RWPE1 (cell line): ENCODE results near the gene C1orf53.

ENCODE experiments used
- CTCF ChIA-PET: fragments of 350-600 bp; sonication (Branson Sonifier 250); formaldehyde crosslinking; extraction: SDS; loops from one replicate; lab custom pipeline; 2021; lab: Yijun Ruan, JAX
- POLR2A ChIA-PET: fragments of 400-600 bp; formaldehyde crosslinking; extraction: SDS; loops from one replicate; lab custom pipeline; 2020; ENCODE audit warnings: antibody characterized with exemption; ENCODE audit not compliant: low non-redundant PET; lab: Yijun Ruan, JAX
- DNase-seq: peaks from one replicate; pipeline ENCODE4 v3.0.0; 2012; ENCODE audit warnings: low spot score
- H3K27ac ChIP-seq: fragments of 450-650 bp; 2 replicates; pipeline ENCODE4 v1.5.1; 2017
- CTCF ChIP-seq: fragments of 450-650 bp; conservative IDR thresholded peaks from 2 replicates; pipeline ENCODE4 v1.5.1; 2017; ENCODE audit warnings: low read depth, mild to moderate bottlenecking

Gene C1orf53

GRCh38 chr1:197905699-197906351 lies 3.4 kb downstream of the C1orf53 start:
- no peak for TF ChIP-seq CTCF
- POLR2A ChIA-PET: interaction anchor here (0.7 kb wide), 1 partner anchor 8 kb away, joined by 5 read pairs; no protein-coding TSS in a partner anchor
- no peak overlapping the region for H3K27ac ChIP-seq
- CTCF ChIA-PET: interaction anchor here (0.6 to 1.0 kb wide), 3 partner anchors 10 to 263 kb away, joined by 3 to 4 read pairs (median 4); no protein-coding TSS in a partner anchor
- no peak for DNase-seq

GRCh38 chr1:197907846-197908616 lies 5.6 kb downstream of the C1orf53 start:
- H3K27ac ChIP-seq: no peak overlapping the region
- ChIA-PET POLR2A (no interaction called here), CTCF (interaction anchor here (0.5 to 1.2 kb wide), 4 partner anchors 9 to 253 kb away, joined by 3 to 6 read pairs (median 4); no protein-coding TSS in a partner anchor)
- TF ChIP-seq CTCF: no peak
- no peak for DNase-seq

GRCh38 chr1:197908716-197909220 lies 6.3 kb downstream of the C1orf53 start:
- TF ChIP-seq CTCF: no peak
- H3K27ac ChIP-seq: no peak overlapping the region
- no peak for DNase-seq
- POLR2A ChIA-PET: no interaction called here
- CTCF ChIA-PET: no interaction called here

GRCh38 chr1:197909384-197909783 lies 7.0 kb downstream of the C1orf53 start:
- DNase-seq: no peak
- ChIA-PET CTCF (no interaction called here), POLR2A (no interaction called here)
- H3K27ac ChIP-seq: no peak overlapping the region
- no peak for TF ChIP-seq CTCF

- no peak for DNase-seq
- no peak overlapping the region for H3K27ac ChIP-seq
- ChIA-PET POLR2A (no interaction called here), CTCF (interaction anchor here (0.5 to 1.5 kb wide), 8 partner anchors 52 to 514 kb away, joined by 3 to 6 read pairs (median 4); no protein-coding TSS in a partner anchor)
- no peak for TF ChIP-seq CTCF
Observed at GRCh38 chr1:197910120-197910991, 7.9 kb downstream of the C1orf53 start.
